Measurements from ENCODE around the gene FAM149B1. TPM values are rescaled to one million over a fixed set of nuclear protein-coding genes. Genes with fewer than 3 reads are reported as not detected.
A peak's percentile ranks its signal among the peaks of the same experiment; 100 is the strongest.

Gene FAM149B1
- total RNA-seq, 1 experiment from 2014 or later = 22.8 TPM

- H3K27ac Mint-ChIP-seq (ENCODE audit: low read depth, unreplicated experiment) = peak overlapping the region; percentile 100
- CTCF ChIA-PET = no interaction called here
- H3K36me3 Mint-ChIP-seq (ENCODE audit: insufficient read depth, unreplicated experiment) = no peaks in the 10 kb centered on the region
- TSS peak; percentile 97 for BruUV-seq (replicated peaks)
- peak overlapping the region; percentile 6 for H3K4me3 Mint-ChIP-seq (ENCODE audit: unreplicated experiment)
- intact Hi-C loops (cut with micrococcal nuclease) = loop anchor here (5.0 kb wide), 2 partner anchors 150 to 235 kb away; partner anchors contain the start of genes ANXA7 and PPP3CB
- DNase-seq (ENCODE audit: unreplicated experiment) = peak; percentile 93
- no peaks in the 10 kb centered on the region for H3K9me3 Mint-ChIP-seq (ENCODE audit: unreplicated experiment)
- POLR2A ChIA-PET = interaction anchor here (0.5 to 5.8 kb wide), 8 partner anchors 9 to 157 kb away, joined by 3 to 64 read pairs (median 6); partner anchors contain the start of genes ANXA7, CFAP70, DNAJC9 and MRPS16
- no peak for TF ChIP-seq CTCF (IDR thresholded peaks at IDR 0.05; ENCODE audit: unreplicated experiment)
- H3K27me3 Mint-ChIP-seq (ENCODE audit: insufficient read depth, unreplicated experiment) = no peaks in the 10 kb centered on the region
- H3K4me1 Mint-ChIP-seq (ENCODE audit: insufficient read depth, unreplicated experiment) = peaks cover 16% of the 10 kb centered on the region
These were observed 94.3 kb downstream of the FAM149B1 start for GRCh38 chr10:73262105-73262730.

- ChIA-PET POLR2A (interaction anchor here (0.6 to 5.8 kb wide), 9 partner anchors 10 to 366 kb away, joined by 3 to 64 read pairs (median 8); partner anchors contain the start of genes ANXA7, CFAP70, DNAJC9 and MRPS16), CTCF (interaction anchor here (1.5 to 1.8 kb wide), 5 partner anchors 10 to 381 kb away, joined by 5 to 9 read pairs (median 6); no protein-coding TSS in a partner anchor)
- intact Hi-C loops (cut with micrococcal nuclease) = loop anchor here (5.0 kb wide), 2 partner anchors 149 to 234 kb away; partner anchors contain the start of genes ANXA7 and PPP3CB
- DNase-seq (ENCODE audit: unreplicated experiment) = no peak
- BruUV-seq (replicated peaks) = no TSS peak
- Mint-ChIP-seq H3K4me1 (ENCODE audit: insufficient read depth, unreplicated experiment) (peaks cover 16% of the 10 kb centered on the region), H3K36me3 (ENCODE audit: insufficient read depth, unreplicated experiment) (no peaks in the 10 kb centered on the region), H3K9me3 (ENCODE audit: unreplicated experiment) (no peaks in the 10 kb centered on the region), H3K27me3 (ENCODE audit: insufficient read depth, unreplicated experiment) (no peaks in the 10 kb centered on the region), H3K4me3 (ENCODE audit: unreplicated experiment) (no peak overlapping the region), H3K27ac (ENCODE audit: low read depth, unreplicated experiment) (no peak overlapping the region)
- no peak for TF ChIP-seq CTCF (IDR thresholded peaks at IDR 0.05; ENCODE audit: unreplicated experiment)
These were observed 95.1 kb downstream of the FAM149B1 start for GRCh38 chr10:73262880-73263555.

GRCh38 chr10:73263693-73264347 lies 95.9 kb downstream of the FAM149B1 start:
- ChIA-PET CTCF (interaction anchor here (0.6 to 1.8 kb wide), 11 partner anchors 9 to 381 kb away, joined by 3 to 9 read pairs (median 5); no protein-coding TSS in a partner anchor), POLR2A (interaction anchor here (0.6 to 5.8 kb wide), 8 partner anchors 11 to 365 kb away, joined by 3 to 64 read pairs (median 9); partner anchors contain the start of genes ANXA7, CFAP70, DNAJC9 and MRPS16)
- intact Hi-C loops (cut with micrococcal nuclease) = loop anchor here (1.0 to 5.0 kb wide), 5 partner anchors 94 to 380 kb away; partner anchors contain the start of genes ANXA7, CFAP70 and PPP3CB
- H3K4me3 Mint-ChIP-seq (ENCODE audit: unreplicated experiment) = no peak overlapping the region
- H3K9me3 Mint-ChIP-seq (ENCODE audit: unreplicated experiment) = no peaks in the 10 kb centered on the region
- no peaks in the 10 kb centered on the region for H3K36me3 Mint-ChIP-seq (ENCODE audit: insufficient read depth, unreplicated experiment)
- no TSS peak for BruUV-seq (replicated peaks)
- H3K27ac Mint-ChIP-seq (ENCODE audit: low read depth, unreplicated experiment) = peak overlapping the region; percentile 68
- peak; percentile 38 for DNase-seq (ENCODE audit: unreplicated experiment)
- no peaks in the 10 kb centered on the region for H3K27me3 Mint-ChIP-seq (ENCODE audit: insufficient read depth, unreplicated experiment)
- peak; percentile 41 for TF ChIP-seq CTCF (IDR thresholded peaks at IDR 0.05; ENCODE audit: unreplicated experiment)
- peaks cover 16% of the 10 kb centered on the region for H3K4me1 Mint-ChIP-seq (ENCODE audit: insufficient read depth, unreplicated experiment)

Data from MCF 10A (cell line).